ENCODE data around the gene TOPAZ1.
"Not testable (repeated sequence)": the region's sequence is repeated elsewhere in the genome, so short reads cannot be mapped to it uniquely, and the experiment has no call there.

Gene TOPAZ1

GRCh38 chr3:44329946-44330345 lies 88.3 kb downstream of the TOPAZ1 start:
- no peak for DNase-seq (ENCODE audit: low spot score)
- no peak for FAIRE-seq

GRCh38 chr3:44330444-44330843 lies 88.8 kb downstream of the TOPAZ1 start:
- FAIRE-seq: no peak

GRCh38 chr3:44334326-44334725 lies 92.6 kb downstream of the TOPAZ1 start:
- DNase-seq (ENCODE audit: low spot score) (no peak), FAIRE-seq (no peak)

More at GRCh38 chr3:44330444-44330843, 88.8 kb downstream of the TOPAZ1 start:
- no peak for DNase-seq (ENCODE audit: low spot score)

DNA sequence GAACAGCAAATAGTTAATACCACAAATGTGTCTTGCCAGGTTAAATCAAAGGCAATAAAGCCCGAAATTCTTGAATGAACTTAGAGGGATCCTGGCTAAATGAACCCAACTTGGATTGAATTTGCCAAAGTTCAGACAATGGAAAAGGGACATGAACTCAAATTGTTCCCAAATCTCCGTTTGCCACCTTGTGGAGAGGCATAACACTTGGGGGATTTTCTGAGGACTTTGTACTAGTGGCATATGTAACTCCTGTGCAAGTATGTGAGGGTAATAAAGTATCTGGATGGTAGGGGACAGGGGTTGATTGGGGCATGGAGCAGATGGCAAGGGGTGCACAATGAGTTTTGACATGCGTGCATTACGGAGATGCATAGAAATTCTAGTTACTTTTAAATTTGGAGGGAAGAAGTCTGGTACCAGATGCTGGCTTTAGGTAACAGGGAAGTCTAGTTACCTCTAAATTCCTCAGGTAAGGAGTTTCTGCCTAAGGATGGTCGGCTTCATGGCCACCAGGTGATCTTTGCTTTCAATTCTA lies 95.6 kb downstream of the TOPAZ1 start:
- no peak for FAIRE-seq

DNA sequence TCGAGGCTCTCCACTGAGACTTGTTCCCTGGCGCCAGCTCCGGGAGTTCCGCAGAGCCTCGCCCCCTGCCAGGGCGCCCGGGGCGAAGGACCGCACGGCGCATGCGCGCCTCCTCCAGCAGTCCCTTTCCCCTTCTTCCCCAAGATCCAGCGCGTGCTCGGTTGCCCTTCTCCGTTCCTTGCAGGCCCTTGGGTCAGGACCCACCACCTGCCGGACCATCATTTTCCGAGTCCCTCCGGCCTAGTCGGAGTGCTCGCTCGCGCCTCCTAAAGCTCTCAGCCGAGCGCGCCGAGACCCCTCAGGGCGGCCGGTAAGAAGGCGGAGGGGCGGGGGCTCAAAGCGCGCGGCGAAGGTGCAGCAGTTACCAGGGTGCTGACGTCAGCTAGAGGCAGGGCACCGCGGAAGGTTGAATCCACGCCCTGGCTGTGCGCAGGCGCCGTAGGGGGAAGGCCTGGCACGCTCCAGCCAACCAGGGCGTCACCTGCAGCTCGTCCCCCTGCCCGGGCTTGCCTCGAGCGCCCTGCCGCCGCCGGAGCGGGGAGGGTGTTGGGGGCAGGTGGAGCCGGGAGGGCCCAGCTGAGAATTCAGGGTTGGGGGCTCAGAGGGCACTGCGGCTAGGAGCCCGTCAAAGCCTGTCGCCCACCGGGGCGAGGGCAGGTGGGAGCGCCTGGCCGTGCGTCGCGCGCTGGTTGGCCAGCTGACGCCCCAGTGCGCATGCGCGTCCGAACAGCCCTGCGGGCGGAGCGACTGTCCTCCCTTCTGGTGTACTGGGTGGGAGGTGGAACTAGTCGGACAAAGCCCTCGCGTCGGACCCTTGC lies 96.5 kb downstream of the TOPAZ1 start, which contains the start of gene TCAIM:
Gene TCAIM (plus strand): TSS at position 757 of the 818 bp plus-strand sequence. CDS start 16,017 bp downstream, outside the sequence.
- DNase-seq (ENCODE audit: low spot score) (peak; percentile 90), FAIRE-seq (no peak)

More for the DNA sequence above, 95.6 kb downstream of the TOPAZ1 start:
- no peak for DNase-seq (ENCODE audit: low spot score)

DNA sequence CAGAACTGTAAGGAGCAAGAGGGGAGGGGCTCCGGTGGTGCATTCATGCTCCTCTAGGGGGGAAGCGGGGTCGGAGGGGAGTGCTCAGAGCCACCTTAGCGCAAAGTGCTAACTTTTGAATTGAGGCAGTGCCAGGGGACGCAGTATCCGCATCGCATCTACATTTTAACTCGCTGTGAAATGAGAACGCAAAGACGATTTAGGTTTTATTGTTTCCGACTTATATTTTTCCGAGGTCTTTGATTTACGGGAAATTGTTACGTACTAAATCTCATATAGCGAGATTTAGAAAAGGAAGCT lies 97.1 kb downstream of the TOPAZ1 start:
- no peak for FAIRE-seq
- DNase-seq (ENCODE audit: low spot score): no peak

GRCh38 chr3:44339181-44340057 lies 97.7 kb downstream of the TOPAZ1 start:
- DNase-seq (ENCODE audit: low spot score) (no peak), FAIRE-seq (no peak)

- DNase-seq (ENCODE audit: low spot score) (no peak), FAIRE-seq (no peak)
These were observed 98.3 kb downstream of the TOPAZ1 start for GRCh38 chr3:44340058-44340395.

- DNase-seq (ENCODE audit: low spot score): no peak
- no peak for FAIRE-seq
These were observed 100.6 kb downstream of the TOPAZ1 start for GRCh38 chr3:44342176-44342790.

DNA sequence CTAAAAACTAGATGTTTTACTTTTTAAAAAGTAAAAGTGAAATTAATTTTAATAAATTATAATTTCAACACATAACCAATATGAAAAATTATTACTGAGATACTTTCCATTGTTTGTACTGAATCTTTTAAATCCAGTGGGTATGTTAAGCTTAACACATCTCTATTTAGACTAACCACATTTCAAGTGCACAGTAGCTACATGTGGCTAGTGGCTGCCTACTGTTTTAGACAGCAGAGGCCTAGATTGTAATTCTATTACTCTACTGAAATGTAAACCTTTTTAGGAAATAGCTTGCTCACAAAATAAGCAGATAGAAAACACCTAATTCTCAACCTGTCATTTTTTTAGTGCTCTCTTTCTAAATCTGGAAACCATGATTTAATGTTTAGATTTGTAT lies 101.7 kb downstream of the TOPAZ1 start:
- no peak for DNase-seq (ENCODE audit: low spot score)
- FAIRE-seq: no peak

- FAIRE-seq; DNase-seq (ENCODE audit: low spot score): not testable (repeated sequence)
These were observed 104.9 kb downstream of the TOPAZ1 start for GRCh38 chr3:44346590-44346989.

DNA sequence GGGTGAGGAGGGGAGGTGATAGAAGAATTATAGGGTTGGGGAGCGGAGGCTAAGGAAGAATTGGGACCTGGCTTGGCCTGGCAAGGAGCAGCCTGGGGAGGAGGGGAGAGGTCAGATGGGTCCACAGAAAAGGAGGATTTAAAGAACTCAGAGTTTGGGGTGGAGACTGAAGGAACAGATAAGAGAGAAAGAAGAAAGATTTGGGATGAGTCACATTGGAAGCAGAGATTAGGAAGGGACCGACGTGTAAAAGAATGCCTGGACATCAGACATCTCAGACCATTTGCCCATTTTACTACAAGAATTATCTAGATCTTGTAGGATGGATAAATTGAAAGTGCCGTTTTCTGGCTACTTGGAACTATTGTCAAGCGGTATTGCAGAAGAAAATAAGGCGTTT lies 107.3 kb downstream of the TOPAZ1 start:
- no peak for DNase-seq (ENCODE audit: low spot score)
- FAIRE-seq: no peak

GRCh38 chr3:44353355-44353924 lies 111.8 kb downstream of the TOPAZ1 start:
- DNase-seq (ENCODE audit: low spot score) (no peak), FAIRE-seq (no peak)

GRCh38 chr3:44355362-44356033 lies 113.8 kb downstream of the TOPAZ1 start:
- peak; percentile 18 for DNase-seq (ENCODE audit: low spot score)
- peak; percentile 40 for FAIRE-seq

GRCh38 chr3:44359146-44359751 lies 117.6 kb downstream of the TOPAZ1 start:
- FAIRE-seq (no peak), DNase-seq (ENCODE audit: low spot score) (no peak)

DNA sequence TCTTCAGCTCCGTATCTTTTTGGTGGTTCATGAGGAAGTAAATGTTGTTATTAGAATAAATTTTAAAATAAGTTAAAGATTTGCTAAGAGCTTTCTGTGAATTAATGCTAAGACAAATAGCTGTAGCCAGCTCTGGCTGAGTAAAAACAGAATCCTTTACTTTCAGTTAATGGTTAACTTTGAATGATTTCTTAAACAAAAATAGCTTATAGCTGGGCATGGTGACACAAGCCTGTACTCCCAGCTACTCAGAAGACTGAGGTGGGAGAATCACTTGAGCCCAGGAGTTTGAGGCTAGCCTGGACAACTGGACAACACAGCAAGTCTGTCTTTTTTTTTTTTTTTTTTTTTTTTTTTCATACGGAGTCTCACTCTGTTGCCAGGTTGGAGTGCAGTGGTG lies 121.9 kb downstream of the TOPAZ1 start:
- DNase-seq (ENCODE audit: low spot score) (peak; percentile 50), FAIRE-seq (peak; percentile 89)

DNA sequence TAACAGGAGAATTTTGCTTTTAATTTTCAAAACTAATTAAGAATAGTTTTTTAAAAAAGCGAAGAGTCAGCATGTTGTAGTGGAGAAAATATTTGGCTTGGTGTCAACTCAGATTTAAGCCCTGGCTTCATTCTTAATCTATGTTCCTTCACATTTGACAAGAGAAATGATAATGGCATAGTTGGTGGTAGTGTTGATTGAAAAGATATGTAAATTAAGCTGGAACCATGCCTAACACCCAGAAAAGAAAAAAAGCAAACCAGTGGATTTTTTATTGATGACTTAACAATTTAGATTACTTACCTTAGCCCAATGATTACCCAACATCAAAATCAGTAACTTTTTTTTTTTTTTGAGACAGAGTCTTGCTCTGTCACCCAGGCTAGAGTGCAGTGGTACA lies 124.3 kb downstream of the TOPAZ1 start:
- FAIRE-seq: no peak
- no peak for DNase-seq (ENCODE audit: low spot score)

- FAIRE-seq: no peak
- no peak for DNase-seq (ENCODE audit: low spot score)
These were observed 133.8 kb downstream of the TOPAZ1 start for GRCh38 chr3:44375450-44375849.

Data from RCC 7860 (cell line).